ENCODE measurements around the gene GORASP1.
"Not testable (repeated sequence)": the region's sequence is repeated elsewhere in the genome, so short reads cannot be mapped to it uniquely, and the experiment has no call there.

The GORASP1 gene

GRCh38 chr3:39062180-39062579 lies 45.2 kb downstream of the GORASP1 start:
- TF ChIP-seq CTCF (IDR thresholded peaks at IDR 0.05; ENCODE audit: low read depth, low read length), result no peak
- no peak overlapping the region for H3K4me3 ChIP-seq (ENCODE audit: low read depth, low read length)

GRCh38 chr3:39061228-39061627 lies 46.2 kb downstream of the GORASP1 start:
- H3K4me3 ChIP-seq (ENCODE audit: low read depth, low read length), result not testable (repeated sequence)

- no peak for TF ChIP-seq CTCF (IDR thresholded peaks at IDR 0.05; ENCODE audit: low read depth, low read length)
- no peak overlapping the region for H3K4me3 ChIP-seq (ENCODE audit: low read depth, low read length)
Measured at GRCh38 chr3:39056151-39056550, 51.3 kb downstream of the GORASP1 start.

DNA sequence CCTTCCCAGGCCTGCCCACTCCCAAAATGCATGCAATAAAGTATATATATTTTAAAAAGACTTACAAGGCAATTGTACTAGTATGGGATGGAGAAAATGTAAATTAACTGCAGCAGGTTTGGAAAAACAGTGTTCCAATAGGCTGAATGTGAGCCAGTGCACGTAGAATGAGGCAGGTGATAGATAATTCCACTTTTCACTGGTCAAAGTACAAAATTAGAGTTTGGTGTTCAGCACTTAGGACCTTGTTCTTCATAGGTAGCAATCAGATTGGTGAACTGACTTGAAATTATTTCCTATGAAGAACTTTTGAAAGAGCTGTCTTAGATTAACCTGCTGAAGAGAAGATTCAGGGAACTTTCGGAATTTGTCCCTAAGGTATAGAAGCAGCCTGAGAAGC lies 53.7 kb downstream of the GORASP1 start:
- TF ChIP-seq CTCF (IDR thresholded peaks at IDR 0.05; ENCODE audit: low read depth, low read length), result no peak
- no peak overlapping the region for H3K4me3 ChIP-seq (ENCODE audit: low read depth, low read length)

GRCh38 chr3:39052583-39052982 lies 54.8 kb downstream of the GORASP1 start:
- TF ChIP-seq CTCF (IDR thresholded peaks at IDR 0.05; ENCODE audit: low read depth, low read length), result no peak
- peak overlapping the region; percentile 83 for H3K4me3 ChIP-seq (ENCODE audit: low read depth, low read length)

GRCh38 chr3:39051649-39052561 lies 55.5 kb downstream of the GORASP1 start, which contains the start of the genes SCN11A and WDR48:
Gene SCN11A (minus strand): TSS chr3:39051944. CDS start chr3:38950362, 101,582 bp downstream.
Gene WDR48 (plus strand): TSS chr3:39052016. CDS start chr3:39052026, 10 bp downstream.
- no peak for TF ChIP-seq CTCF (IDR thresholded peaks at IDR 0.05; ENCODE audit: low read depth, low read length)
- H3K4me3 ChIP-seq (ENCODE audit: low read depth, low read length), result peak within 1 kb of the TSS; percentile 83

GRCh38 chr3:39050029-39050428 lies 57.4 kb downstream of the GORASP1 start:
- H3K4me3 ChIP-seq (ENCODE audit: low read depth, low read length), result no peak overlapping the region
- TF ChIP-seq CTCF (IDR thresholded peaks at IDR 0.05; ENCODE audit: low read depth, low read length), result no peak

All from WI38 (cell line).